GM12891 (cell line): ENCODE results near the gene HLA-G.

Experiments used
- PAX5 ChIP-seq: IDR thresholded peaks from 2 replicates; pipeline ENCODE4 v1.6.1; 2011; ENCODE audit warnings: low read length, moderate library complexity, mild to moderate bottlenecking; ENCODE audit not compliant: insufficient read depth, severe bottlenecking
- POLR2A ChIP-seq: IDR thresholded peaks from 2 replicates; pipeline ENCODE4 v1.6.1; 2011; ENCODE audit warnings: low read depth, low read length, control low read depth
- POLR2AphosphoS5 ChIP-seq: IDR thresholded peaks from 2 replicates; pipeline ENCODE4 v1.6.1; 2011; ENCODE audit warnings: low read depth, low read length, control low read depth
- POU2F2 ChIP-seq: IDR thresholded peaks from 2 replicates; pipeline ENCODE4 v1.6.1; 2011; ENCODE audit warnings: low read depth, mild to moderate bottlenecking, control low read depth, low read length, moderate library complexity
- SPI1 ChIP-seq: IDR thresholded peaks from 2 replicates; pipeline ENCODE4 v1.6.1; 2011; ENCODE audit warnings: low read depth, low read length, control low read depth
- TAF1 ChIP-seq: IDR thresholded peaks from 2 replicates; pipeline ENCODE4 v1.6.1; 2011; ENCODE audit warnings: low read depth, low read length, control low read depth

DNA sequence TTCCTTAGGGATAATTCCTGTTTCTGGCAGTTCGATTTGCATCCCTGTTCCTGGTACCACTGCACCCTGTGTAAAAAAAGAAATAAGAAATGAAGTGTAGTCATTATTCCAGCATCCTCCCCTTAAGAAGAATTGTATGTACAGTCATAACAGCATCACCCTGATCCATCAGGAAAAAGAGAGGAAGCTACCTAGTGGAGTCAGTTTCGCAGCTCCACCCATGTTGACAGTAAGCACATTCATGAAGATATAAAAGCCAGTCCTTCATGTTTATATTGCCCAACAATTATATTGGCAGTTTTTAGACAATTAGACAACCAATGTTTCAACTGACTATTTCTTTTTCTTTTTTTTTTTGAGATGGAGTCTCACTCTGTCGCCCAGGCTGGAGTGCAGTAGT lies 21.2 kb upstream of the HLA-G start:
- TF ChIP-seq POLR2A (no peak), POLR2AphosphoS5 (no peak), PAX5 (no peak), POU2F2 (no peak), TAF1 (no peak), SPI1 (no peak)
